SH-SY5Y (cell line): ENCODE measurements around the gene LCTL.

Experiments
- GATA2 ChIP-seq: IDR thresholded peaks from 2 replicates; pipeline ENCODE4 v1.6.1; 2011; ENCODE audit warnings: mild to moderate bottlenecking, low read depth, low read length
- GATA3 ChIP-seq: IDR thresholded peaks from 2 replicates; pipeline ENCODE4 v1.6.1; 2011; ENCODE audit warnings: low read depth, mild to moderate bottlenecking, low read length, moderate library complexity

Gene LCTL

DNA sequence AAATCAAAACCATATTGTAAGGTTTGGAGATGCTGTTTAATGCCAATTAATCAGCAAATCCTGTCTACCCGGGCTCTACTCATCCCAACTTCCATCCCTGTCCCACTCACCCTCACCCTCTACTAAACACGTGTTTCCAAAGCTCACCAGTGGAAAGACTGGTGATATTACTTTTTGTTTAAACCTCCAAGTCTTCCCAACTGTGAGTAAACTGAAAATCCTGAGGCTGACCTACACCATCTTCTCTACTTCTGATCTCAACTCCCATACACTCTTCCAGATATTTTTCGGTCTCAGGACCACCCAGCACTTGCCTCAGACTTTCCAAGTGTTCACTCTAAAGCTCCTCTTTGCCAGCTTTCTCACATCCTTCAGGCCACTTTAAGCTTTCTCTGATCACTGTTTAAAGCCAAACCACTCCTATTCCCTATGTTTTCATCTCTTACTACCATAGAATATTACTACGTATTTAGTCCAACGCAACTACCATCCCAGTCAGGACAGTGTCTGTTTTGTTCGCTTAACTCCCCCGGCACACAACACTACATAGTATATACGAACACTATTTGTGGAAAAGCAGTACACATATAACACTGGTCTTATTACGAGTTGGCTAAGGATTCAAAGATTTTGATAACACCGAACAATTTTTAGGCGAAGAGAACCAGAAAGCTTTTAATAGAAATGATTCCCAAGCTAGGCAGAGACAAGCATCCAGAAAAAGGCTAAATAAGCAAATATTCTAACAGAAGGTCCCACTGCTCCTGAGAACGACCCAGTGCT lies 61.8 kb downstream of the LCTL start:
- TF ChIP-seq GATA3 (no peak), GATA2 (no peak)

DNA sequence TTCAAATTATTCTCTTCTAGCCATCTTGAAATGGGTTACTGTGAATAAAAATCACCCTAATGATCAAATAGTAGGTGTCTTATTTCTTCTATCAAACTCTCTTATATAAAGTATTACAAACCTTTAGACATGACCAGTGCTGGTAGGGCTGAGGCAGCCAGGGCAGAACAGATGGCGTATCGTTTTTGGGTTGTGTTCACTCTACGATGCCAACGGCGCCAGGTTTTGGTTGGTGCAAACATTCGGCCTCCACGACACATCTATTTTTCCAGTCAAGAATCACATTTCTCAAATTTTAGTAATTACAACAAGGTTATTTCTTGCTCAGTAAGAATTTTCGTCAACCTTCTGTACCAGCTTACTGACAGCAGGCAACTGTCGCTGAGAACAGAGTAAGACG lies 63.3 kb downstream of the LCTL start:
- TF ChIP-seq GATA2: no peak
- no peak for TF ChIP-seq GATA3

DNA sequence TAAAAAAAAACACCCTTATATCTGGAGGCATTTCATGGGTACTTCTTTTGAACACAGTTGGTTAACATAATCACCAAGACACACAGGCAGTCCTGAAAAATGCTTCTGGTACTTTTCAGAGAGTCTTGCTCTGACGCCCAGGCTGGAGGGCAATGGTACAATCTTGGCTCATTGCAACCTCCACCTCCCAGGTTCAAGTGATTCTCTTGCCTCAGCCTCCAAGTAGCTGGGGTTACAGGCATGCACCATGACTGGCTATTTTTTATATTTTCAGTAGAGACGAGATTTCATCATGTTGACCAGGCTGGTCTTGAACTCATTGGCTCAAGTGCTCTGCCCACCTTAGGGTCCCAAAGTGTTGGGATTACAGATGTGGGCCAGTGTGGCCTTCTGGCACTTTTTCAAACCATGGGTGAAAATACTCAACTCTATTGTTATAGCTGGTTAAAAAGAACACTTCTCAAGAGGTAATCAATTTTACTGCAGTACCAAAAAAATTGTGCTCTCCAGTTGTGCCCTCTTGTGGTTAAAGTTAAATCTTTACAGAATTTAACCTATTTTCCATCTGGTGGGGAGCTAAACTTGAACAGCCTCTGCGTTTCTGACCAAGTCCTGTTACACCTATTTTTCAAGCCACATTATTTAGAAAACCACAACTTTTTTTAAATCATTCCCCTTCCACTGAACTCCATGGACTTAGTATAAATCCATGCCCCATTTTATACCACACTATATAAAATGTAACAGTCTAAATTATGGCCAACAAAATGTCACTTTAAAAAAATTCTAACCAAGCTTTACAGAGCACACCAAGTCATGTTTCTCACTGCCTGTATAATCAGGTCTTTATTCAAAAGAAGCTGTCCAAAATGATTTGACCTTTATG lies 67.1 kb downstream of the LCTL start:
- TF ChIP-seq GATA2: no peak
- no peak for TF ChIP-seq GATA3
